CD4-positive, alpha-beta memory T cell (primary cell): ENCODE results near the gene CIP2A. TPM values are rescaled to one million over a fixed set of nuclear protein-coding genes. Genes with fewer than 3 reads are reported as not detected.

Experiments used
- CTCF ChIA-PET: fragments of 350-600 bp; sonication (Branson Sonifier 250); formaldehyde crosslinking; loops from one replicate; lab custom pipeline; 2021; ENCODE audit warnings: inconsistent platforms; ENCODE audit not compliant: partially characterized antibody; lab: Charles Lee
- POLR2A ChIA-PET: fragments of 350-600 bp; sonication (Branson Sonifier 250); formaldehyde crosslinking; loops from one replicate; lab custom pipeline; 2021; ENCODE audit not compliant: partially characterized antibody; lab: Charles Lee
- DNase-seq, 5 donors: peaks; one replicate each; pipeline versions ENCODE4 v3.0.0 to v3.0.0-alpha.2; 2020 to 2022; ENCODE audit warnings: mixed read lengths in 1 of 5
- H3K27ac ChIP-seq: one replicate; pipeline ENCODE4 v1.7.0; 2013; ENCODE audit warnings: low read depth, low read length
- H3K27me3 ChIP-seq: 2 replicates; pipeline ENCODE4 v1.7.0; 2013; ENCODE audit warnings: mild to moderate bottlenecking, low read length, moderate library complexity; ENCODE audit not compliant: insufficient read depth
- H3K36me3 ChIP-seq: 2 replicates; pipeline ENCODE4 v1.7.0; 2013; ENCODE audit warnings: mild to moderate bottlenecking, low read length, moderate library complexity; ENCODE audit not compliant: insufficient read depth
- H3K4me1 ChIP-seq: 2 replicates; pipeline ENCODE4 v1.7.0; 2013; ENCODE audit warnings: mild to moderate bottlenecking, low read length, moderate library complexity; ENCODE audit not compliant: insufficient read depth
- H3K4me3 ChIP-seq, 2 donors: one replicate each; pipeline ENCODE4 v1.7.0; 2013; ENCODE audit warnings: low read length in 2 of 2, mild to moderate bottlenecking in 1 of 2
- H3K9me3 ChIP-seq, 2 donors: one replicate each; pipeline ENCODE4 v1.7.0; 2013; ENCODE audit warnings: low read length in 2 of 2, control low read depth in 1 of 2; ENCODE audit not compliant: control insufficient read depth in 1 of 2
- H3K27ac Mint-ChIP-seq, 7 donors: one replicate each; pipeline ENCODE4 v1.8.0; 2020 to 2021; ENCODE audit warnings: mixed read lengths in 7 of 7, mild to moderate bottlenecking in 6 of 7, inconsistent platforms in 3 of 7, moderate library complexity in 3 of 7
- H3K27me3 Mint-ChIP-seq, 2 donors: one replicate each; pipeline ENCODE4 v1.8.0; 2020 to 2021; ENCODE audit warnings: mixed read lengths in 2 of 2
- H3K36me3 Mint-ChIP-seq, 2 donors: one replicate each; pipeline ENCODE4 v1.8.0; 2020 to 2021; ENCODE audit warnings: mixed read lengths in 2 of 2, inconsistent platforms in 1 of 2, mild to moderate bottlenecking in 1 of 2
- H3K4me1 Mint-ChIP-seq, 4 donors: one replicate each; pipeline ENCODE4 v1.8.0; 2020 to 2021; ENCODE audit warnings: mixed read lengths in 4 of 4, mild to moderate bottlenecking in 1 of 4
- H3K4me3 Mint-ChIP-seq, 8 donors: one replicate each; pipeline ENCODE4 v1.8.0; 2020 to 2021; ENCODE audit warnings: mixed read lengths in 8 of 8, mild to moderate bottlenecking in 7 of 8, moderate library complexity in 6 of 8, inconsistent platforms in 3 of 8
- H3K9me3 Mint-ChIP-seq, 8 donors: one replicate each; pipeline ENCODE4 v1.8.0; 2020 to 2021; ENCODE audit warnings: mixed read lengths in 8 of 8, mild to moderate bottlenecking in 5 of 8, inconsistent platforms in 3 of 8, moderate library complexity in 1 of 8
- intact Hi-C: fragments of 100-400 bp; cut with micrococcal nuclease; formaldehyde crosslinking; loops from one replicate; pipeline ENCODE4 v1.15.1; 2023
- polyA plus RNA-seq, 2 donors: library from polyadenylated mRNA; unstranded; fragments of 300-500 nt; fragmentation: Illumina TruSeq; gene quantifications; one replicate each; pipeline ENCODE4 v1.2.3, GENCODE V29; 2021
- total RNA-seq, 2 experiments: library from RNA; stranded (reverse); gene quantifications; one replicate each; pipeline ENCODE4 v1.2.3, GENCODE V29; 2021

Gene CIP2A
- total and polyA plus RNA-seq, 4 experiments from 2014 or later = 1.8 to 3.9 (median 2.6) TPM

DNA sequence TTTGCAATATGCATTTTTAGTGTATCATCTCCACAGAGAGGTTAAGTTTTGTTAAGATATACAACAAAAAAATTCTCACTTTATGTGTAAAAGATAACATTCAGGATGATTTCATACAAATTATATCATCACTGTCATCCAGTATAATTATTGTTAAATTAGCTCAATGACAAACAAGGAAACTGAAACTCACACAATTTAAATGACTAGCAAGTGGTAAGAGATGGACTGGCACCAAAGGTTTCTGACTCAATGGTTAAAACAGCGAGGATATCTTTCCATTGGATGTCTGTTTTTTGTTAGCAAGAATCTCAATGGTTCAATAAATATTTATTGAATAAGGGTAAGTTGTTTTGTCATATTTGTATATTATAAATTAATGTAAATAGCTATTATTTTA lies 22.6 kb downstream of the CIP2A start:
- intact Hi-C loops = no loop called here
- POLR2A ChIA-PET = no interaction called here
- Mint-ChIP-seq H3K9me3 (no peaks in the 10 kb centered on the region), H3K27ac (no peak overlapping the region), H3K36me3 (peaks cover 0 to 4% of the 10 kb centered on the region in 2 donors), H3K4me3 (no peak overlapping the region), H3K27me3 (no peaks in the 10 kb centered on the region), H3K4me1 (peaks cover 0 to 2% (median 0%) of the 10 kb centered on the region in 4 donors)
- Histone ChIP-seq H3K36me3 (no peaks in the 10 kb centered on the region), H3K9me3 (no peaks in the 10 kb centered on the region), H3K4me1 (no peaks in the 10 kb centered on the region), H3K27me3 (no peaks in the 10 kb centered on the region), H3K4me3 (no peak overlapping the region), H3K27ac (no peak overlapping the region)
- DNase-seq = no peak
- CTCF ChIA-PET = interaction anchor here (0.8 kb wide), 1 partner anchor 11 kb away, joined by 3 read pairs; no protein-coding TSS in a partner anchor

DNA sequence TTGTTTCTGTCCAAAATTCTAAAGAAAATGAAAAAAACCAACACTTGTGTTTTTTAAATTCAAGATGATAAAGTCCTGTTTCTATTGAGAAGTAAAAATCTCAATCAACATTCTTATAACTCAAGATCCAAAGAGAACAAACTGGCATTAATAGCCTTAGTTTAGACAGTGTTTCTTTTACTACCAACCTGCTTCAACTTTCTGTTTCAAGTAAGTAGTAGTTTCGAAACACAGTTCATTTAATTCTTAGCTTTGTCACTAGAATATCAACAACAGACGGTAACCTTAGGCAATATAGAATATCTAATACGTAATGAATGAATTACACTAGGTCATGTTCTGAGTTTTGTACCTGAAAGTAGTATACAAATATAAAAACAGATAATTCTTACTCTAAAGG lies 23.7 kb downstream of the CIP2A start:
- DNase-seq = no peak
- POLR2A ChIA-PET = no interaction called here
- no peaks in the 10 kb centered on the region for H3K9me3 Mint-ChIP-seq
- no peak overlapping the region for H3K27ac ChIP-seq
- H3K36me3 ChIP-seq = no peaks in the 10 kb centered on the region
- no peaks in the 10 kb centered on the region for H3K4me1 ChIP-seq
- H3K4me3 ChIP-seq = no peak overlapping the region
- H3K27ac Mint-ChIP-seq = no peak overlapping the region
- H3K4me1 Mint-ChIP-seq = peaks cover 0 to 2% (median 0%) of the 10 kb centered on the region in 4 donors
- H3K27me3 Mint-ChIP-seq = no peaks in the 10 kb centered on the region
- no peaks in the 10 kb centered on the region for H3K27me3 ChIP-seq
- H3K4me3 Mint-ChIP-seq = no peak overlapping the region
- peaks cover 0 to 4% of the 10 kb centered on the region in 2 donors for H3K36me3 Mint-ChIP-seq
- CTCF ChIA-PET = interaction anchor here (0.6 kb wide), 1 partner anchor 347 kb away, joined by 3 read pairs; no protein-coding TSS in a partner anchor
- intact Hi-C loops = no loop called here
- H3K9me3 ChIP-seq = no peaks in the 10 kb centered on the region

DNA sequence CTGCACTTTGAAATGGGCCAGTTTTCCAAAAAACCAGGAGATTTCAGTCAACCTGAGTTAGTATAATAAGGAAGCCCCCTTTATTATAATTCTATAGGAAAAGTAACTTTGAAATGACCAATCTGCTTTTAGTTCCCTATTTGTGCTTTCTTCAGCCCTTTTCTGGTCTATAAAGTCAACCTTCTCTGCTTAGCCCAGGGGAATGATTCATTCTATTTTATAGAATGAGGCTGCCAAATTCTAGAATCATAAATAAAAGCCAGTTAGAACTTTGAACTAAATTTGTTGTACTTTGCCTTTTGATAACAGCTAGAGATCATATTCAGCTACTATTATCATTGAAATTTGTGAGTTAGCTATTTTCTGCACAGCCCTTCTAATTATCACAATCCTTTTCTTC lies 24.7 kb downstream of the CIP2A start:
- H3K27me3 ChIP-seq = no peaks in the 10 kb centered on the region
- H3K27me3 Mint-ChIP-seq = no peaks in the 10 kb centered on the region
- DNase-seq = no peak
- ChIA-PET POLR2A (no interaction called here), CTCF (interaction anchor here (1.3 kb wide), 1 partner anchor 11 kb away, joined by 4 read pairs; no protein-coding TSS in a partner anchor)
- H3K4me3 Mint-ChIP-seq = no peak overlapping the region
- intact Hi-C loops = no loop called here
- H3K27ac Mint-ChIP-seq = peak overlapping the region in 2 of 7 donors; percentile 0 to 28
- H3K4me1 Mint-ChIP-seq = peaks cover 0 to 2% (median 0%) of the 10 kb centered on the region in 4 donors
- H3K36me3 ChIP-seq = no peaks in the 10 kb centered on the region
- no peaks in the 10 kb centered on the region for H3K9me3 ChIP-seq
- peaks cover 0 to 4% of the 10 kb centered on the region in 2 donors for H3K36me3 Mint-ChIP-seq
- H3K27ac ChIP-seq = no peak overlapping the region
- no peaks in the 10 kb centered on the region for H3K4me1 ChIP-seq
- no peaks in the 10 kb centered on the region for H3K9me3 Mint-ChIP-seq
- H3K4me3 ChIP-seq = no peak overlapping the region

DNA sequence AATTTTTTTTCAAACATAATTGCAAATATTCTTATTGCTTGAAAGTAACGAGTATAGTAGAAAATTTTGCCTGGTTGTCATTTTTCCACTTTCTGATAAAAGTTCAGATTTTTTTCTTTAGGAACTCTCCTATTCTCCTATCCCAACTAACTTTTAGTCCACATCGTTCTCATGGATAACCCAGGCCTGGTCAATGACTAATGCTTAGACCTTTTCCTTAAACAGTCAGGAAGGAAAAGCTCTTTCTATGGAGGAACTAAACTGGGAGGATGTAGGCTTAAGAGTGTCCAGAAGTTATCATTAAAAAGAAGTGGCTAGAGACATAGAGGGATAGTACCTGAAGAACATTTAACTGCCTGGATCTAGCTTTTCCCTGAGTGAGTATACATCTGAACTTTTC lies 26.7 kb downstream of the CIP2A start:
- Histone ChIP-seq H3K27me3 (no peaks in the 10 kb centered on the region), H3K4me3 (no peak overlapping the region), H3K4me1 (no peaks in the 10 kb centered on the region), H3K27ac (no peak overlapping the region), H3K9me3 (no peaks in the 10 kb centered on the region), H3K36me3 (no peaks in the 10 kb centered on the region)
- DNase-seq = no peak
- Mint-ChIP-seq H3K9me3 (no peaks in the 10 kb centered on the region), H3K4me3 (no peak overlapping the region), H3K36me3 (peaks cover 4 to 11% of the 10 kb centered on the region in 2 donors), H3K27ac (no peak overlapping the region), H3K27me3 (no peaks in the 10 kb centered on the region), H3K4me1 (peaks cover 0 to 2% (median 0%) of the 10 kb centered on the region in 4 donors)
- POLR2A ChIA-PET = interaction anchor here (0.7 kb wide), 1 partner anchor 27 kb away, joined by 4 read pairs; the partner anchor contains the start of genes CIP2A and DZIP3
- CTCF ChIA-PET = interaction anchor here (1.1 kb wide), 1 partner anchor 10 kb away, joined by 5 read pairs; no protein-coding TSS in a partner anchor
- intact Hi-C loops = no loop called here

DNA sequence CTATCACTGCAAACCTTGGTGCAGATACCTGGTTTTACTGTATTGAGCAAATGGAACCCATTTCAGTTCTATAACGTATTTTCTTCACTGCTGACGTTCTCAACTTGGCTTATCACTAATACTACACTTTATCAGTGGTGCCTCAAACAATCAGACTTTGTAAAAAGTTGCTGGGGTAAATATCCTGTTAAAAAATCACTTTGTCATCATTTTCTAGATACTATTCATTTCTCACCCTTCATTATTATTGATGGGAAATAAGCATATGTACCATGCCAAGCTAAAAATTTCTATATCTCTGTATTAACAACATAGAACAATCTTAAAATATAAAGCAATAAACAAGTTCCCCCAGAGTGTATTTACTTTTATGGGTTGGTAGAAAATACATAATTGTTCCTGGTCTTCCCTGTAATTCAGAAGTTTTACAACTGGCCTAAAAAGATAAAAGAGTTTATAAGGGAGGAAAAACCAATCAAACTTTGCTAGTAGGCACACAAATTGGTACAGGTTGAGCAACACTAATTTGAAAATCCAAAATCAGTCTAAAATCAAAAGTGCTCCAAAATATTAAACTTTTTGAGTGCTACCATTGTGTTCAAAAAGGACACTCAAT lies 33.2 kb downstream of the CIP2A start:
- no peaks in the 10 kb centered on the region for H3K9me3 Mint-ChIP-seq
- POLR2A ChIA-PET = interaction anchor here (1.2 kb wide), 1 partner anchor 33 kb away, joined by 4 read pairs; the partner anchor contains the start of genes CIP2A and DZIP3
- intact Hi-C loops = loop anchor here (10.0 kb wide), 3 partner anchors 529 to 881 kb away; no protein-coding TSS in a partner anchor
- Histone ChIP-seq H3K36me3 (no peaks in the 10 kb centered on the region), H3K4me1 (no peaks in the 10 kb centered on the region), H3K27me3 (no peaks in the 10 kb centered on the region), H3K27ac (no peak overlapping the region), H3K4me3 (no peak overlapping the region), H3K9me3 (no peaks in the 10 kb centered on the region)
- DNase-seq = no peak
- H3K4me3 Mint-ChIP-seq = no peak overlapping the region
- no peak overlapping the region for H3K27ac Mint-ChIP-seq
- H3K4me1 Mint-ChIP-seq = peaks cover 3 to 7% (median 5%) of the 10 kb centered on the region in 4 donors
- CTCF ChIA-PET = interaction anchor here (0.9 to 5.3 kb wide), 2 partner anchors 11 to 67 kb away, joined by 3 to 115 read pairs; no protein-coding TSS in a partner anchor
- H3K27me3 Mint-ChIP-seq = no peaks in the 10 kb centered on the region
- peaks cover 4 to 7% of the 10 kb centered on the region in 2 donors for H3K36me3 Mint-ChIP-seq

DNA sequence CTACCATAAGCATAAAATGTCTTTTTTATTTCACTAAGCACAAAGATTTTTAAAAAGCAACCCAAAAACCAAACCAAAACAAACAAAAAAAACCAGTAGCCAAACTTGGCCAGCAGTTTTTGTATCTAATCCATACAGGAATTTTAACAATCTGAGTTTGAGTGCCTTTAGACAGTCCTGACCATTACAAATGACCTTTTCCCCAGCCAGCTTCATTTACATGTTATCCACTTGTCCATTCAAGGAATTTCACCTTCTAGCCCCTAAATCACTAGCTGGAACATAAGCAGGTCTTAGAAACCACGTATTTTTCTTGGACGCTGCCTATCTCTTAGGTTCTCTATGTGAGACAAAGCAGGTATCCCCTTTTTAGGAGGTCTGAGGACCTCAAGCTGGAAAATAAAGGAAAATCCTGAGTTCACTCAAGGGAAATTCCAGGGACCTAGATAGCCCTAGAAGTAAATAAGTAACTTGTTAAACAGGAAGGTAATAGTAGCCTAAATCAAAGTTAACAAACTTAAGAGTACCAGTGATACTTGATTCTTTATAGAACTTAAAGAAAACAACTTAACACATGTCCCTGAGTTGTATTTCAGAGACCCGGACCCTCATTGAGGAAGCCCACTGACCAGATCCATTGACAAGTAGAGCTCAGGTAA lies 34.2 kb downstream of the CIP2A start:
- POLR2A ChIA-PET = interaction anchor here (1.2 kb wide), 1 partner anchor 34 kb away, joined by 4 read pairs; the partner anchor contains the start of genes CIP2A and DZIP3
- CTCF ChIA-PET = interaction anchor here (0.9 to 5.3 kb wide), 3 partner anchors 12 to 360 kb away, joined by 3 to 115 read pairs (median 29); no protein-coding TSS in a partner anchor
- H3K27me3 ChIP-seq = no peaks in the 10 kb centered on the region
- Mint-ChIP-seq H3K36me3 (peaks cover 4 to 7% of the 10 kb centered on the region in 2 donors), H3K4me1 (peaks cover 3 to 7% (median 5%) of the 10 kb centered on the region in 4 donors), H3K27me3 (no peaks in the 10 kb centered on the region), H3K4me3 (no peak overlapping the region), H3K9me3 (no peaks in the 10 kb centered on the region), H3K27ac (peak overlapping the region in 1 of 7 donors; percentile 32)
- no peaks in the 10 kb centered on the region for H3K9me3 ChIP-seq
- DNase-seq = no peak
- no peak overlapping the region for H3K4me3 ChIP-seq
- H3K4me1 ChIP-seq = no peaks in the 10 kb centered on the region
- H3K27ac ChIP-seq = no peak overlapping the region
- intact Hi-C loops = loop anchor here (10.0 kb wide), 3 partner anchors 530 to 880 kb away; no protein-coding TSS in a partner anchor
- no peaks in the 10 kb centered on the region for H3K36me3 ChIP-seq

DNA sequence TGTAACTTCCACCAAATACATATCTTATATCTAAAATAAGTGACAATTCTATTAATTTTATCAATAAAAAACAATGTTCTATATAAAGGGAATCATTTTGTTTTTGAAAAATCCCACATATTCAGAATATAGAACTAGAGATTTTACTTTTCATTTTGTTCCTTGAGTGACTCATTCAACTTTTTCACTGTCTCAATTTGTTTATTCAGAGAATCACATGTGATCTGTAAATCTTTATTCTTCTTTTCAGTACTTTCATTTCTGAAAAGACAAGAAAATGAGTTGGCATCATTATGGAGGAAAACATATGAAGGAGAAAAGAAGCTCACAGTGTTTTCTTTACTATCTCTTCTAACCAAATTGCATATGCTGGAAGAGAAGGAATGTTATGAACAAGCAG lies 35.0 kb downstream of the CIP2A start:
- Mint-ChIP-seq H3K27ac (no peak overlapping the region), H3K4me1 (peaks cover 3 to 7% (median 5%) of the 10 kb centered on the region in 4 donors), H3K36me3 (peaks cover 4 to 5% of the 10 kb centered on the region in 2 donors), H3K4me3 (no peak overlapping the region), H3K27me3 (no peaks in the 10 kb centered on the region), H3K9me3 (no peaks in the 10 kb centered on the region)
- ChIA-PET CTCF (interaction anchor here (1.6 to 5.3 kb wide), 4 partner anchors 11 to 361 kb away, joined by 8 to 115 read pairs (median 24); no protein-coding TSS in a partner anchor), POLR2A (no interaction called here)
- Histone ChIP-seq H3K4me3 (no peak overlapping the region), H3K27ac (no peak overlapping the region), H3K9me3 (no peaks in the 10 kb centered on the region), H3K36me3 (no peaks in the 10 kb centered on the region), H3K27me3 (no peaks in the 10 kb centered on the region), H3K4me1 (no peaks in the 10 kb centered on the region)
- intact Hi-C loops = loop anchor here (10.0 kb wide), 3 partner anchors 531 to 879 kb away; no protein-coding TSS in a partner anchor
- DNase-seq = no peak
